NCI-H446 treated with DMSO at 0.1 percent for 48 hours (cell line): ENCODE measurements around the gene CLIC4.

Experiments used
- DNase-seq: peaks from one replicate; lab custom pipeline; 2025; lab: John Stamatoyannopoulos, UW

The CLIC4 gene

GRCh38 chr1:24859063-24860010, 114.1 kb downstream of the CLIC4 start:
- DNase-seq: no peak

GRCh38 chr1:24860841-24861240, 115.6 kb downstream of the CLIC4 start:
- no peak for DNase-seq

GRCh38 chr1:24861821-24862727, 116.8 kb downstream of the CLIC4 start:
- DNase-seq: no peak

GRCh38 chr1:24862775-24863483, 117.7 kb downstream of the CLIC4 start:
- no peak for DNase-seq

GRCh38 chr1:24864370-24864777, 119.1 kb downstream of the CLIC4 start:
- no peak for DNase-seq

GRCh38 chr1:24865168-24865567, 119.9 kb downstream of the CLIC4 start:
- no peak for DNase-seq

- DNase-seq: no peak
These were observed 120.3 kb downstream of the CLIC4 start for GRCh38 chr1:24865587-24865986.

- no peak for DNase-seq
These were observed 121.2 kb downstream of the CLIC4 start for GRCh38 chr1:24866211-24867083.

GRCh38 chr1:24867084-24867870, 122.0 kb downstream of the CLIC4 start:
- no peak for DNase-seq

GRCh38 chr1:24868016-24868875, 123.0 kb downstream of the CLIC4 start:
- DNase-seq: no peak

GRCh38 chr1:24870551-24871195, 125.4 kb downstream of the CLIC4 start:
- no peak for DNase-seq

GRCh38 chr1:24871306-24871901, 126.2 kb downstream of the CLIC4 start:
- no peak for DNase-seq

- DNase-seq: no peak
These were observed 127.0 kb downstream of the CLIC4 start for GRCh38 chr1:24872061-24872850.

- DNase-seq: no peak
These were observed 127.9 kb downstream of the CLIC4 start for GRCh38 chr1:24873148-24873547.

GRCh38 chr1:24874056-24874455, 128.8 kb downstream of the CLIC4 start:
- DNase-seq: no peak

GRCh38 chr1:24874611-24875234, 129.5 kb downstream of the CLIC4 start:
- no peak for DNase-seq

- no peak for DNase-seq
These were observed 130.0 kb downstream of the CLIC4 start for GRCh38 chr1:24875257-24875656.
